Subcutaneous abdominal adipose tissue (tissue), 5 donors: ENCODE data around the gene ABCC3.

ENCODE experiments used
- H3K27ac ChIP-seq: one replicate; pipeline ENCODE4 v1.7.0; 2013; ENCODE audit warnings: low read depth, mild to moderate bottlenecking, inconsistent platforms, low read length, moderate library complexity
- H3K27me3 ChIP-seq, 5 donors: one replicate each; pipeline ENCODE4 v1.7.0; 2013; ENCODE audit warnings: low read length in 5 of 5, inconsistent platforms in 1 of 5; ENCODE audit not compliant: control insufficient read depth in 5 of 5, insufficient read depth in 4 of 5
- H3K36me3 ChIP-seq, 5 donors: one replicate each; pipeline ENCODE4 v1.7.0; 2013; ENCODE audit warnings: low read length in 5 of 5; ENCODE audit not compliant: control insufficient read depth in 5 of 5, insufficient read depth in 5 of 5
- H3K4me1 ChIP-seq, 5 donors: one replicate each; pipeline ENCODE4 v1.7.0; 2013; ENCODE audit warnings: low read length in 5 of 5, mild to moderate bottlenecking in 3 of 5, moderate library complexity in 1 of 5; ENCODE audit not compliant: control insufficient read depth in 5 of 5, insufficient read depth in 5 of 5
- H3K4me3 ChIP-seq, 5 donors: one replicate each; pipeline ENCODE4 v1.7.0; 2013; ENCODE audit warnings: low read length in 5 of 5, low read depth in 1 of 5
- H3K9ac ChIP-seq, 5 donors: one replicate each; pipeline ENCODE4 v1.7.0; 2013; ENCODE audit warnings: low read length in 5 of 5, mild to moderate bottlenecking in 4 of 5, moderate library complexity in 3 of 5
- H3K9me3 ChIP-seq, 5 donors: one replicate each; pipeline ENCODE4 v1.7.0; 2013; ENCODE audit warnings: low read length in 5 of 5; ENCODE audit not compliant: control insufficient read depth in 5 of 5
- donor health status: healthy.
- donor health status: healthy.
- donor health status: healthy.
- donor health status: healthy.
- donor health status: healthy.

ABCC3 gene

DNA sequence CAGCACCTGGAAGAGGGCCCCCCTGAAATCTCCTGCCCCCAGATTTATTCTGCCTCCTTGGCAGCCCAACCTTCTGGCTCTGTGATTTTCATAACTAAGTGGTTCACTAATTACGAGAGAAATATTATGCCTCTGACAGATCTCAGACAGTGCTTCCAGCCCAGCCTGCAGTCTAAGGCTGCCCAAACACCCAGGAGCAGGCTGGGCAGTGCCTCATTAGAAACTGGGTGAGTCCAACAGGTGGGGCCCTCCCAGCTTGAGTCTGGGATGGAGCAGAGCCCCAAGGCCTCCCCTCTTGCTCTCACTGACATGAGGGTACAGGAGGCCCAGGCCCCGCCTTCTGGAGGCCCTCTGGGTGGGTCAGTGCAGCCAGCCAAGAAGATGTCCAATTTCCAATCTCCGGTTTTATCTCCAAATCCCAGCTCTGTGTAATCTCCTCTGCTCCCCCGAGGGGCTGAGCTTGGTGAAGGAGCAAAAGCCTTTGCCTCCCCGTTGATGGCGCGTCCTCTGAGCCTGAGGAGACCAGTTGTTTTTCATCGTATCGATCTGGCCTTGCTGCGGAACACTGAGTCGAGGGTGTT lies 20.1 kb upstream of the ABCC3 start:
- H3K36me3 ChIP-seq = no peaks in the 10 kb centered on the region
- H3K9ac ChIP-seq = no peak overlapping the region
- peaks cover 0 to 6% (median 0%) of the 10 kb centered on the region in 5 donors for H3K4me1 ChIP-seq
- H3K4me3 ChIP-seq = no peak overlapping the region
- peaks cover 0 to 7% (median under 1%) of the 10 kb centered on the region in 5 donors for H3K27me3 ChIP-seq
- H3K27ac ChIP-seq = no peak overlapping the region
- no peaks in the 10 kb centered on the region for H3K9me3 ChIP-seq

DNA sequence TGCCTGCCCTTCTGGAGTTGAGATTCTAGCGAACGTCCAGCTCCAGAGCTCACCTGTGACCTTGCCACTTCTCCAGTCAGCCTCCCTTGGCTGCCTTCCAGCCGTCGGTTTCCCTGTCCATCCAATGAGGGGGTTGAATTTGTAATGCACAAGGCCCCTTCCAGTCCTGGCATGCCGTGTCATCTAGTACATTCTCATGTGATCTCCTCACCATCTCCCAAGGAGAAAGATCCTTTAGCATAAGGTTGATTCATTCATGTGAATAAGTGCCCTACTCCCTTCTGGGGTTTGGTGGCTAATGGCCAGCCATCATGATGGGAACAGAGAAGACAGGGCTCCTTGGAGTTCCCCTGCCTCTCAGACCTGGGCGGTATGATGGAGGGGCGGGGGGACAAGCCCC lies 18.9 kb upstream of the ABCC3 start:
- Histone ChIP-seq H3K4me1 (peaks cover 0 to 6% (median 0%) of the 10 kb centered on the region in 5 donors), H3K27me3 (peaks cover 0 to 7% (median 0%) of the 10 kb centered on the region in 5 donors)

DNA sequence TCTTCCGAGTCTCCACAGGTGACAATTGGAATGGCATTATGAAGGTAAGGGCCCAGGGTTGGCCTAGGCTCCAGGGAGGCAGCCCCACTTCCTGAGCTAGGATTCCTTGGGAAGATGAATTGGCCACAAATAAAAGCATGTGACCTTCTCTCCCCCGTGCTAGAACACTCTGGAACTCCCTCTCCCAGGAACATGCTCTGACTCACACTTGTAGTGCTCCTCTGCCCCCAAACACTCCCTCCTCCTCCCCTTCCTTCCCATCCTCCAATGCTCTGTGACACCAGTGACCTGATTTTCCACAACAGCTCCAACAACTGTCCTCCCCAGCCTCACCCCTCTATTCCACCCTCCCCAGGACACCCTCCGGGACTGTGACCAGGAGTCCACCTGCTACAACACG lies 16.4 kb upstream of the ABCC3 start:
- H3K4me3 ChIP-seq = no peak overlapping the region
- no peak overlapping the region for H3K9ac ChIP-seq
- H3K4me1 ChIP-seq = peaks cover 0 to 13% (median 2%) of the 10 kb centered on the region in 5 donors
- no peaks in the 10 kb centered on the region for H3K36me3 ChIP-seq
- no peaks in the 10 kb centered on the region for H3K9me3 ChIP-seq
- no peak overlapping the region for H3K27ac ChIP-seq
- peaks cover 0 to 4% (median 2%) of the 10 kb centered on the region in 5 donors for H3K27me3 ChIP-seq

More for the DNA sequence above, 18.9 kb upstream of the ABCC3 start:
- Histone ChIP-seq H3K4me3 (no peak overlapping the region), H3K9ac (no peak overlapping the region), H3K9me3 (no peaks in the 10 kb centered on the region), H3K27ac (no peak overlapping the region), H3K36me3 (no peaks in the 10 kb centered on the region)

GRCh38 chr17:50618941-50619340 lies 15.7 kb upstream of the ABCC3 start:
- no peaks in the 10 kb centered on the region for H3K36me3 ChIP-seq
- no peak overlapping the region for H3K4me3 ChIP-seq
- H3K27me3 ChIP-seq = peaks cover 0 to 4% (median 2%) of the 10 kb centered on the region in 5 donors
- H3K4me1 ChIP-seq = peaks cover 0 to 13% (median under 1%) of the 10 kb centered on the region in 5 donors
- H3K9me3 ChIP-seq = no peaks in the 10 kb centered on the region
- no peak overlapping the region for H3K9ac ChIP-seq
- no peak overlapping the region for H3K27ac ChIP-seq

GRCh38 chr17:50619489-50619888 lies 15.2 kb upstream of the ABCC3 start:
- Histone ChIP-seq H3K9me3 (no peaks in the 10 kb centered on the region), H3K27ac (no peak overlapping the region), H3K4me3 (no peak overlapping the region), H3K9ac (no peak overlapping the region), H3K4me1 (peaks cover 0 to 15% (median 0%) of the 10 kb centered on the region in 5 donors), H3K36me3 (no peaks in the 10 kb centered on the region), H3K27me3 (peaks cover 0 to 5% (median 2%) of the 10 kb centered on the region in 5 donors)

DNA sequence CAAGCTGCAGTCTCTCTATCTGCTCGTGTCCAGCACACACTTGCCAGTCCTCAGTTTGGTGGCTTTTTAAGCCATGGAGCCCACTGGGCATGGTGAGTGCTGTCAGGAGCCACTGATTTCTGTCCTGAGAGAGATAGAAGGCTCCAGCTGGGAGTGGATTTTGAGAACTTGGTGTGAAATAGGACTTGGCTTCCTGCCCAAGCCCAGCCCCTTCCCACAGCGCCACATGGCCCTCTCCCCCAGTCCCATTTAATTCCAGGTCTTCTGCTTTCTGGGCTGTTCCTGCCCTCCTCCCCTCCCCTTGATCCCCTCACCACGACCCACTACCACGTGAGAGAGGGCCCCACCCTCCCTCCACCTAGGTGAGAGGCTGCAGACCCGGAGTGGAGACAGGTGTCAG lies 14.4 kb upstream of the ABCC3 start:
- H3K9ac ChIP-seq = no peak overlapping the region
- no peak overlapping the region for H3K27ac ChIP-seq
- H3K36me3 ChIP-seq = no peaks in the 10 kb centered on the region
- H3K4me1 ChIP-seq = peaks cover 0 to 19% (median 1%) of the 10 kb centered on the region in 5 donors
- peaks cover 0 to 5% (median 2%) of the 10 kb centered on the region in 5 donors for H3K27me3 ChIP-seq
- H3K9me3 ChIP-seq = no peaks in the 10 kb centered on the region
- H3K4me3 ChIP-seq = no peak overlapping the region

DNA sequence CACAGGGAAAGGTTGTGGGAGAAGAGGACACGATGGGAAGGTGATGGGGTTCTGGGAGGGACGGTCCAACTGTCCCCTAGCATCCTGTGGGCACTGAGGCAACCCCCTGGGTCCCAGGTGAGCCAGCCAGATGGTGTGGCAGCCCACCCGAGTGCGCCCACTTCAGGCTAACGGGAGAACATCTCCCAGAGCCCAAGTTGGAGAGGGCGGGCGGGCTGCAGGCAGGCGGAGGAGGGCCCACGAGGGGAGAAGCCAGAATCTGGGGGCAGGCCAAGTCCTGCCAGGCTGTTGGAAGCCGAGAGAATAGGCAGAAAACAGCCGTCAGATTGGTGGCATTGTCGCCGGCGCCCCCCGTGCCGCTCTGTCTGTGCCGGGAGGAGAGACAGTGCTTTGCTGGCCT lies 13.8 kb upstream of the ABCC3 start:
- Histone ChIP-seq H3K36me3 (no peaks in the 10 kb centered on the region), H3K9ac (no peak overlapping the region), H3K4me3 (no peak overlapping the region), H3K4me1 (peaks cover 2 to 25% (median 7%) of the 10 kb centered on the region in 5 donors), H3K27me3 (peaks cover 0 to 5% (median 2%) of the 10 kb centered on the region in 5 donors), H3K9me3 (no peaks in the 10 kb centered on the region), H3K27ac (no peak overlapping the region)

- no peak overlapping the region for H3K4me3 ChIP-seq
- peaks cover 0 to 5% (median 2%) of the 10 kb centered on the region in 5 donors for H3K27me3 ChIP-seq
- H3K36me3 ChIP-seq = no peaks in the 10 kb centered on the region
- no peaks in the 10 kb centered on the region for H3K9me3 ChIP-seq
- H3K27ac ChIP-seq = no peak overlapping the region
- H3K9ac ChIP-seq = no peak overlapping the region
- peaks cover 7 to 31% (median 11%) of the 10 kb centered on the region in 5 donors for H3K4me1 ChIP-seq
Measured at GRCh38 chr17:50621574-50622031, 13.1 kb upstream of the ABCC3 start.

- Histone ChIP-seq H3K9ac (no peak overlapping the region), H3K4me1 (peaks cover 7 to 24% (median 11%) of the 10 kb centered on the region in 5 donors), H3K27ac (no peak overlapping the region), H3K27me3 (peaks cover 0 to 11% (median 10%) of the 10 kb centered on the region in 5 donors), H3K4me3 (no peak overlapping the region), H3K36me3 (no peaks in the 10 kb centered on the region), H3K9me3 (no peaks in the 10 kb centered on the region)
Measured at GRCh38 chr17:50624321-50624934, 10.3 kb upstream of the ABCC3 start.

DNA sequence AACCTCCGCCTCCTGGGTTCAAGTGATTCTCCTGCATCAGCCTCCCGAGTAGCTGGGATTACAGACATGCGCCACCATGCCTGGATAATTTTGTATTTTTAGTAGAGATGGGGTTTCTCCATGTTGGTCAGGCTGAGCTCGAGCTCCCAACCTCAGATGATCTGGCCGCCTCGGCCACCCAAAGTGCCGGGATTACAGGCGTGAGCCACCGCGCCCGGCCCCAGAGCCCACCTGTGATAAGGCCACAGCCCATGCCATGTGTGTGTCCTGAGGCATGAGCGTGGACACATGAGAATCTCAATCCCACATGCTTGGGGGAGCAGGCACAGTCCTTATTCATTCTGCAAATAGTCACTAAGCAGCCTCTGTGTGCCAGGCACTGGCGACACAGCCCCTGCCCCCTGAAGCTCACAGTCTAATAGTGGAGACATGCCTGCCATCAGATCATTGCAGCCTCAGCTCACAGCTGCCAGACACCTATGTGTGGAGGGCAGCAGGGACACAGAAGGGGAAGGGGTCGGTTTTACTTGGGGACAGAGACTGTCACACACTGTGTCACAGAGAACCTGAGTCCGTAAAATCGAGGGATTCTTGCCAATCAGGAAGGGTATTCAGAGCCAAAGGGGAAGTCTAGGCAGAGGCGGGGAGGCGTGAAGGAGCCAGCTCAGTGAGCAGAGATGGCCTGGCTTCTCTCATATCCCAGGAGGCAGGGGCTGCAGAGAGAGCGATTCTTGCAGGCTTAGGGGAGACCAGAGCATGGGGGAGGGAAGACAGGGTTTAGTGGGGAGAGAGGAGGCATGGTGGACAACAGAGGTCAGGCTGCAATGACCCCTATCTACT lies 9.4 kb upstream of the ABCC3 start:
- Histone ChIP-seq H3K36me3 (no peaks in the 10 kb centered on the region), H3K9ac (no peak overlapping the region), H3K27me3 (peaks cover 0 to 14% (median 10%) of the 10 kb centered on the region in 5 donors)

More for the DNA sequence above, 9.4 kb upstream of the ABCC3 start:
- Histone ChIP-seq H3K4me3 (no peak overlapping the region), H3K4me1 (peaks cover 7 to 24% (median 12%) of the 10 kb centered on the region in 5 donors), H3K9me3 (no peaks in the 10 kb centered on the region), H3K27ac (no peak overlapping the region)
